ENCODE results near the gene ZNF438.
"Not testable (repeated sequence)": the region's sequence is repeated elsewhere in the genome, so short reads cannot be mapped to it uniquely, and the experiment has no call there.

Gene ZNF438

GRCh38 chr10:30984563-30985328, 46.9 kb downstream of the ZNF438 start:
- no peak for DNase-seq (ENCODE audit: low read depth)

- not testable (repeated sequence) for DNase-seq (ENCODE audit: low read depth)
Observed at GRCh38 chr10:30983209-30983608, 48.5 kb downstream of the ZNF438 start.

GRCh38 chr10:30980951-30981616, 50.6 kb downstream of the ZNF438 start:
- DNase-seq (ENCODE audit: low read depth): no peak

- no peak for DNase-seq (ENCODE audit: low read depth)
Observed at GRCh38 chr10:30979956-30980355, 51.7 kb downstream of the ZNF438 start.

- DNase-seq (ENCODE audit: low read depth): no peak
Observed at GRCh38 chr10:30978843-30979242, 52.8 kb downstream of the ZNF438 start.

GRCh38 chr10:30977385-30977784, 54.3 kb downstream of the ZNF438 start:
- DNase-seq (ENCODE audit: low read depth): no peak

- DNase-seq (ENCODE audit: low read depth): no peak
Observed at GRCh38 chr10:30974773-30975415, 56.8 kb downstream of the ZNF438 start.

GRCh38 chr10:30974355-30974754, 57.3 kb downstream of the ZNF438 start:
- DNase-seq (ENCODE audit: low read depth): no peak

GRCh38 chr10:30973737-30974136, 57.9 kb downstream of the ZNF438 start:
- no peak for DNase-seq (ENCODE audit: low read depth)

GRCh38 chr10:30970760-30971460, 60.8 kb downstream of the ZNF438 start:
- no peak for DNase-seq (ENCODE audit: low read depth)

GRCh38 chr10:30968711-30969110, 63.0 kb downstream of the ZNF438 start:
- DNase-seq (ENCODE audit: low read depth): no peak

GRCh38 chr10:30967650-30968410, 63.8 kb downstream of the ZNF438 start:
- no peak for DNase-seq (ENCODE audit: low read depth)

- DNase-seq (ENCODE audit: low read depth): no peak
Observed at GRCh38 chr10:30963992-30964930, 67.4 kb downstream of the ZNF438 start.

- no peak for DNase-seq (ENCODE audit: low read depth)
Observed at GRCh38 chr10:30962522-30962921, 69.1 kb downstream of the ZNF438 start.

GRCh38 chr10:30959836-30960210, 71.8 kb downstream of the ZNF438 start:
- DNase-seq (ENCODE audit: low read depth): no peak

- not testable (repeated sequence) for DNase-seq (ENCODE audit: low read depth)
Observed at GRCh38 chr10:30949218-30949617, 82.4 kb downstream of the ZNF438 start.

- no peak for DNase-seq (ENCODE audit: low read depth)
Observed at GRCh38 chr10:30944005-30944404, 87.7 kb downstream of the ZNF438 start.

GRCh38 chr10:30943451-30943850, 88.2 kb downstream of the ZNF438 start:
- no peak for DNase-seq (ENCODE audit: low read depth)

- DNase-seq (ENCODE audit: low read depth): no peak
Observed at GRCh38 chr10:30940256-30940655, 91.4 kb downstream of the ZNF438 start.

- DNase-seq (ENCODE audit: low read depth): no peak
Observed at GRCh38 chr10:30939643-30940251, 91.9 kb downstream of the ZNF438 start.

All from stimulated activated CD8-positive, alpha-beta memory T cell treated with anti-CD3 and anti-CD28 coated beads, Interleukin-12 subunit alpha, Interleukin-12 subunit beta, amount 100 ng/mL, for 4 hours (primary cell).